ENCODE measurements around the gene MRPS18C. TPM values are rescaled to one million over a fixed set of nuclear protein-coding genes. Genes with fewer than 3 reads are reported as not detected.
"Not testable (repeated sequence)": the region's sequence is repeated elsewhere in the genome, so short reads cannot be mapped to it uniquely, and the experiment has no call there.

Gene MRPS18C
- total RNA-seq, 1 experiment from 2014 or later: 20.1 TPM

- not testable (repeated sequence) for DNase-seq (ENCODE audit: low spot score)
Observed at GRCh38 chr4:83496085-83496917, 40.4 kb downstream of the MRPS18C start.

- no peak for DNase-seq (ENCODE audit: low spot score)
Observed at GRCh38 chr4:83498187-83498586, 42.3 kb downstream of the MRPS18C start.

- not testable (repeated sequence) for DNase-seq (ENCODE audit: low spot score)
Observed at GRCh38 chr4:83501671-83502070, 45.8 kb downstream of the MRPS18C start.

- DNase-seq (ENCODE audit: low spot score): no peak
Observed at GRCh38 chr4:83503974-83504373, 48.1 kb downstream of the MRPS18C start.

- DNase-seq (ENCODE audit: low spot score): no peak
Observed at GRCh38 chr4:83504503-83504902, 48.6 kb downstream of the MRPS18C start.

GRCh38 chr4:83504996-83505395, 49.1 kb downstream of the MRPS18C start:
- no peak for DNase-seq (ENCODE audit: low spot score)

- DNase-seq (ENCODE audit: low spot score): peak; percentile 69
Observed at GRCh38 chr4:83509156-83509585, 53.3 kb downstream of the MRPS18C start.

GRCh38 chr4:83510442-83510841, 54.6 kb downstream of the MRPS18C start:
- no peak for DNase-seq (ENCODE audit: low spot score)

Other genes starting within 250 kb of the MRPS18C start
- 14.6 and 19.3 TPM in 2 replicates for gene COQ2, start 171.3 kb upstream of the MRPS18C start, total RNA-seq (2014; rRNA removed; shearing (Covaris generic))
- 0.28 and 1.4 TPM in 2 replicates for gene HPSE, start 121.2 kb upstream of the MRPS18C start, total RNA-seq (2014; rRNA removed; shearing (Covaris generic))
- 5.2 and 10.4 TPM in 2 replicates for gene HELQ, start 235 bp upstream of the MRPS18C start, total RNA-seq (2014; rRNA removed; shearing (Covaris generic))
- gene ABRAXAS1, start 29.0 kb downstream of the MRPS18C start, total RNA-seq (2014; rRNA removed; shearing (Covaris generic)): 2.4 and 3.7 TPM in 2 replicates
- gene GPAT3, start 80.0 kb downstream of the MRPS18C start, total RNA-seq (2014; rRNA removed; shearing (Covaris generic)): 8.3 and 13.7 TPM in 2 replicates

Data from HT-29 (cell line).